ENCODE measurements around the gene RSAD2.

Gene RSAD2

GRCh38 chr2:6865346-6866274, 12.0 kb upstream of the RSAD2 start, which contains the start of gene CMPK2 (continued):
- TF ChIP-seq ZNF692 (tag by site-specific recombination; IDR thresholded peaks at IDR 0.05) = no peak
- no peak for TF ChIP-seq GLIS2 (tag by site-specific recombination; IDR thresholded peaks at IDR 0.05)
- no peak for TF ChIP-seq ZNF398 (tag by site-specific recombination; IDR thresholded peaks at IDR 0.05)
- no peak for TF ChIP-seq ZBTB17 (tag by site-specific recombination; IDR thresholded peaks at IDR 0.05)
- no peak for TF ChIP-seq ZNF510 (tag by site-specific recombination; IDR thresholded peaks at IDR 0.05; ENCODE audit: insufficient replicate concordance)
- no peak for TF ChIP-seq ZNF555 (tag by site-specific recombination; conservative IDR thresholded peaks at IDR 0.05)
- TF ChIP-seq ZFP69B (tag by site-specific recombination; IDR thresholded peaks at IDR 0.05) = no peak
- peak; percentile 54 for TF ChIP-seq ZNF335 (tag by site-specific recombination; conservative IDR thresholded peaks at IDR 0.05)
- no peak for TF ChIP-seq ZNF473 (tag by site-specific recombination; IDR thresholded peaks at IDR 0.05)
- no peak for TF ChIP-seq ZNF514 (tag by site-specific recombination; IDR thresholded peaks at IDR 0.05)
- TF ChIP-seq ZNF629 (tag by site-specific recombination; IDR thresholded peaks at IDR 0.05) = no peak
- TF ChIP-seq ZNF138 (tag by site-specific recombination; IDR thresholded peaks at IDR 0.05; ENCODE audit: borderline replicate concordance) = no peak
- no peak for TF ChIP-seq ZNF544 (tag by site-specific recombination; IDR thresholded peaks at IDR 0.05)
- TF ChIP-seq MZF1 (tag by site-specific recombination; IDR thresholded peaks at IDR 0.05; ENCODE audit: borderline replicate concordance) = no peak
- TF ChIP-seq ZNF660 (tag by site-specific recombination; IDR thresholded peaks at IDR 0.05) = 0 out of 2 replicates have a peak, but pooled peaks have one; percentile 30
- TF ChIP-seq ZNF561 (tag by site-specific recombination; IDR thresholded peaks at IDR 0.05; ENCODE audit: borderline replicate concordance) = no peak
- no peak for TF ChIP-seq ZNF341 (tag by site-specific recombination; IDR thresholded peaks at IDR 0.05; ENCODE audit: low read depth)
- TF ChIP-seq ZBTB49 (tag by site-specific recombination; IDR thresholded peaks at IDR 0.05; ENCODE audit: low read depth) = no peak
- TF ChIP-seq SP3 (tag by site-specific recombination; IDR thresholded peaks at IDR 0.05) = 0 out of 2 replicates have a peak, but pooled peaks have one; percentile 22
- TF ChIP-seq ZNF664 (tag by site-specific recombination; IDR thresholded peaks at IDR 0.05) = no peak
- no peak for TF ChIP-seq SP2 (tag by site-specific recombination; IDR thresholded peaks at IDR 0.05)
- TF ChIP-seq ZBTB11 (tag by site-specific recombination; conservative IDR thresholded peaks at IDR 0.05; ENCODE audit: low read depth) = no peak; the same call in 1 of the 2 replicates
- no peak for TF ChIP-seq OVOL3 (tag by site-specific recombination; IDR thresholded peaks at IDR 0.05)
- peak; percentile 74 for TF ChIP-seq ZBTB8A (tag by site-specific recombination; IDR thresholded peaks at IDR 0.05)
- no peak for TF ChIP-seq ZNF792 (tag by site-specific recombination; IDR thresholded peaks at IDR 0.05)
- no peak for TF ChIP-seq ZNF645 (tag by site-specific recombination; IDR thresholded peaks at IDR 0.05)
- TF ChIP-seq ZNF423 (tag by site-specific recombination; IDR thresholded peaks at IDR 0.05) = no peak
- no peak for TF ChIP-seq ZNF112 (tag by site-specific recombination; IDR thresholded peaks at IDR 0.05)
